Measurements from ENCODE around the gene GALNT12.

GALNT12 gene

DNA sequence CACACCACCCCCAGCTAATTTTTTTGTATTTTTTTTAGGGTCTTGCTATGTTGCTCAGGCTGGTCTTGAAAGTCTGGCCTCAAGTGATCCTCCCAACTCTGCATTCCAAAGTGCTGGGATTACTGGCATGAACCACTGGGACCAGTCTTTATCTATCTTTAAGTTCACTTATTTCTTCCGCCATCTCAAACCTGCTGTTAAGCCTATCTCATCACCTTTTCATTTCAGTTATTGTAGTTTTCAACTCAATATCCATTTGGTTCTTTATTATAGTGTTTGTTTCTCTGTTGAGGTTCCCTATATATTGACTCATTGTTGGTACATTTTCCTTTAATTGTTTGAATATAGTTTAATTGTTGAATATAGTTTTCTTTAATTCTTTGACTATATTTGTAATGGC lies 48.1 kb downstream of the GALNT12 start:
- intact Hi-C loops (cut with DNase I; ENCODE audit: low total_unique reads) = no loop called here

DNA sequence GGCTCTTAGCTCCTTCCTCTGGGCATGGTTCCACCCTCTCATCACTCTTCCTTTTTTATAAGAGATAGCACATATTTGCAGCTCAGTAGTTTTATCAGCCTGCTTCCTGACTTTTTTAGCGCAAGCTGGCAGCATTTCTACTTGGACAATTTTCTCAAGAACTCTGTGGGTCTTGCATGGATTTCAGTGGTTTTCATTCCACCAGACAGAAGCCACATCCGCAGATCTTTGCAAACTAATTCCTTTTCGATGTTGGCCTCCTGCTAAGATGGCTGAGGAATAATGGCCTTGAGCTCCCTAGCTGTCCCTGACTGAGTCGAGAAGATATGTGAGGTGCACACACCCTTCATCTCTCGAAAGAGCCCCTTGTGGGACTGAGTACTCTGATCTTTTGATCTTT lies 49.5 kb downstream of the GALNT12 start:
- Histone ChIP-seq H3K27me3 (no peaks in the 10 kb centered on the region), H3K27ac (no peak overlapping the region), H3K9me3 (no peaks in the 10 kb centered on the region), H3K4me1 (peaks cover 0 to 11% (median 8%) of the 10 kb centered on the region in 4 donors), H3K36me3 (no peaks in the 10 kb centered on the region), H3K4me3 (no peak overlapping the region)
- intact Hi-C loops (cut with DNase I; ENCODE audit: low total_unique reads) = no loop called here
- TF ChIP-seq, protein P1, sequence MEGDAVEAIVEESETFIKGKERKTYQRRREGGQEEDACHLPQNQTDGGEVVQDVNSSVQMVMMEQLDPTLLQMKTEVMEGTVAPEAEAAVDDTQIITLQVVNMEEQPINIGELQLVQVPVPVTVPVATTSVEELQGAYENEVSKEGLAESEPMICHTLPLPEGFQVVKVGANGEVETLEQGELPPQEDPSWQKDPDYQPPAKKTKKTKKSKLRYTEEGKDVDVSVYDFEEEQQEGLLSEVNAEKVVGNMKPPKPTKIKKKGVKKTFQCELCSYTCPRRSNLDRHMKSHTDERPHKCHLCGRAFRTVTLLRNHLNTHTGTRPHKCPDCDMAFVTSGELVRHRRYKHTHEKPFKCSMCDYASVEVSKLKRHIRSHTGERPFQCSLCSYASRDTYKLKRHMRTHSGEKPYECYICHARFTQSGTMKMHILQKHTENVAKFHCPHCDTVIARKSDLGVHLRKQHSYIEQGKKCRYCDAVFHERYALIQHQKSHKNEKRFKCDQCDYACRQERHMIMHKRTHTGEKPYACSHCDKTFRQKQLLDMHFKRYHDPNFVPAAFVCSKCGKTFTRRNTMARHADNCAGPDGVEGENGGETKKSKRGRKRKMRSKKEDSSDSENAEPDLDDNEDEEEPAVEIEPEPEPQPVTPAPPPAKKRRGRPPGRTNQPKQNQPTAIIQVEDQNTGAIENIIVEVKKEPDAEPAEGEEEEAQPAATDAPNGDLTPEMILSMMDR (IDR thresholded peaks at IDR 0.05) = no peak
- no peak for DNase-seq

More for the DNA sequence above, 48.1 kb downstream of the GALNT12 start:
- Histone ChIP-seq H3K4me3 (no peak overlapping the region), H3K4me1 (peaks cover 0 to 1% (median under 1%) of the 10 kb centered on the region in 4 donors), H3K36me3 (no peaks in the 10 kb centered on the region), H3K9me3 (no peaks in the 10 kb centered on the region), H3K27me3 (no peaks in the 10 kb centered on the region), H3K27ac (no peak overlapping the region)
- no peak for DNase-seq
- TF ChIP-seq, protein P1 (IDR thresholded peaks at IDR 0.05) = no peak

DNA sequence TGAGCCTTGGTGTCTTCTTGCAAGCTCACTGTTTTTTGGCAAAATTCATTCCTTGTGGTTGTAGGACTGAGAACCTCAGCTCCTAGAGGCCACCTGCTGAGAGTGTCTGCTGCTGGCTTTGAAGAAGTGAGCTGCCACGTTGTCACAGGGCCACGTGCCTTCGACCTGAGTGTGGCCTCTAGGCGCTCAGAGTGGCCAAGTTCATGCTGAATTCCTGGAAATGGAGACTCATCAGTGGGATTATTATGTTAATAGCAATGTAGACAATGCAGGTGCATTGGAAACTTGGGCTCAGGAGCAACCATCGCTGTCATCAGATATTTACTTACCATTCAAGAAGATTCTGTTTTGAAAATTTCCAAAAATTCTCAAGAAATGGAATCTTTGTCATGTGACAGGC lies 52.5 kb downstream of the GALNT12 start:
- no peak for DNase-seq
- H3K4me1 ChIP-seq = peaks cover 0 to 16% (median 8%) of the 10 kb centered on the region in 4 donors
- H3K9me3 ChIP-seq = no peaks in the 10 kb centered on the region
- no peak overlapping the region for H3K27ac ChIP-seq
- no peaks in the 10 kb centered on the region for H3K36me3 ChIP-seq
- H3K27me3 ChIP-seq = no peaks in the 10 kb centered on the region
- TF ChIP-seq, protein P1 (IDR thresholded peaks at IDR 0.05) = no peak
- no peak overlapping the region for H3K4me3 ChIP-seq
- intact Hi-C loops (cut with DNase I; ENCODE audit: low total_unique reads) = loop anchor here (2.0 to 5.0 kb wide), 2 partner anchors 137 to 283 kb away; no protein-coding TSS in a partner anchor

DNA sequence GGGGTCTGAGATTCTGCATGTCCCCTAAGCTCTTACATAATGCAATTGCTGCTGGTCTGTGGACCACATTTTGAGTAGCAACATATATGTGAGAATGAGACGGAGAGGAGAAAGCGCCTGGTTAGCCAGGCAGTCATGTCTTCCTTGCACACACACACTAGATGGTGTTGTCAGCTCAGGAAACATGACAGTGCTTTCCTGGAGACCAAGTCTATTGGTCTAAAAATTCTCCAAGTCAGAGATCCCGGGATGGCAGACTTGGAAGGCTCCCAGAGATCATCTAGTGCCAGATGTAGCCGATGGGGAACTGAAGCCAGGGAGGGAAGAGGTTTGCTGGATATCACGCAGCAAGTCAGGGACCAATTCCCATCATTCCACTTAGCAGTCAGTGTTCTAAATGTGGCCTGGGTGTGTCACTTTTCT lies 53.4 kb downstream of the GALNT12 start:
- Histone ChIP-seq H3K27ac (peak overlapping the region; percentile 17 to 29), H3K27me3 (no peaks in the 10 kb centered on the region), H3K9me3 (no peaks in the 10 kb centered on the region), H3K36me3 (no peaks in the 10 kb centered on the region), H3K4me1 (peaks cover 0 to 16% (median 8%) of the 10 kb centered on the region in 4 donors), H3K4me3 (no peak overlapping the region)
- TF ChIP-seq, protein P1 (IDR thresholded peaks at IDR 0.05) = peak; percentile 61 to 63
- intact Hi-C loops (cut with DNase I; ENCODE audit: low total_unique reads) = loop anchor here (5.0 kb wide), 1 partner anchor 136 kb away; no protein-coding TSS in a partner anchor
- peak; percentile 78 to 88 for DNase-seq

DNA sequence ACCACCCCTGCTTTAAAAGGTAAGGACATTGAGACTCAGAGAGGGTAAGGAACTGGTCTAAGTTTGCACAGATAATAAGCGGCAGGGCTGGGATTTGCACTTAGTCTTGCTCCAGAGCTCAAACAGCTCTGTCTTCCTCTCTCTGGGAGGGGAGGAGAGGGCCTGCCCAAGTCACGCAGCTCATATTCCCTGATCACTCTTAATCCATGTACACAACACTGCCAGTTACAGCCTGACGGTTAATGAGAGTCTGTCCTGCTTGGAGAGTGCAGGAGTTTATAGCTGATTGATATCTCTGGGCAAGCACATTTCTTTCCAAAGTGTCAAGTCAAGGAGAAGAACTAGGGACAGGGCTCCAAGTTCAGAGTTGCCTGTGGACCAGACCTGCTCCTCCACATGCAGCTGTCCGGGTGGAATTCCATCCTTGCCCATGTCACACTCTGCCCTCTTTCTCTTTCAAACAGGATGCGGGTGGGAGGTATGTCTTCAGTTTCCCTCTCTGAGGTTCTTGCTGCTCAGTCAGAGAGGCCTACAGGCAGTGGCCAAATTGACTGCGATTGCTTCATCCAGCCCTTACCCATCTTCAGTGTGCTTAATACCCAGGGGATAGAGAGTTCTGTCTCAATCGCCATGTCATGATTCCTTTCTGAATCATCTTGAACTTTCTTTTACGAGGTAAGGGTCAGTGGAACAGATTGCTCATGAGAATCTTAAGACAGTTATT lies 54.5 kb downstream of the GALNT12 start:
- TF ChIP-seq, protein P1 (IDR thresholded peaks at IDR 0.05) = no peak
- no peaks in the 10 kb centered on the region for H3K27me3 ChIP-seq
- DNase-seq = peak; percentile 70 to 74
- no peaks in the 10 kb centered on the region for H3K9me3 ChIP-seq
- H3K4me3 ChIP-seq = no peak overlapping the region
- no peaks in the 10 kb centered on the region for H3K36me3 ChIP-seq
- intact Hi-C loops (cut with DNase I; ENCODE audit: low total_unique reads) = loop anchor here (5.0 kb wide), 1 partner anchor 135 kb away; no protein-coding TSS in a partner anchor
- peaks cover 0 to 27% (median 13%) of the 10 kb centered on the region in 4 donors for H3K4me1 ChIP-seq
- H3K27ac ChIP-seq = peak overlapping the region in 1 of 2 donors; percentile 3
